ENCODE measurements around the gene CD93.

CD93 gene

DNA sequence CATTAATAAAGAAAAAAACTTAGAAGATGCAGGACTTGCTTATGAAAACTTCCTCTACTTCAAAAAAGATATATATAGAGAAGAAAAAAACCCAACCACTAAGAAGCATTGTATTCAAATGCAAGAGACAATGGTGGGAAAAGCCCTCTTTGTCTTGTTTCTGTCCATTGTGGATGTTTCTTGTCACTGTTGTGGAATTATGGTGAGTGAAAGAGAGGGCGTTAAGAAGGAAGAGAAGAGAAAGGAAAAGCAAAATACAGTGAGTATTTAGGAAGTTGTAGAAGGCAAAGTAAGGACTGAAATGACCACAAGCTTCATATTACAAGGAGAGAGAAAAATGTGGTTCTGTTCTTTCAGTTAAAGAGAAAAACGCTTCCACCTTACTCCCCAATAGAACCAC, 22.5 kb downstream of the CD93 start:
- in situ Hi-C loops (cut with HindIII; ENCODE audit: low sequenced_read_pairs), result no loop called here

GRCh38 chr20:23063168-23063567, 23.0 kb downstream of the CD93 start:
- no peak for DNase-seq (ENCODE audit: low read depth, low spot score)
- TF ChIP-seq, protein P1, sequence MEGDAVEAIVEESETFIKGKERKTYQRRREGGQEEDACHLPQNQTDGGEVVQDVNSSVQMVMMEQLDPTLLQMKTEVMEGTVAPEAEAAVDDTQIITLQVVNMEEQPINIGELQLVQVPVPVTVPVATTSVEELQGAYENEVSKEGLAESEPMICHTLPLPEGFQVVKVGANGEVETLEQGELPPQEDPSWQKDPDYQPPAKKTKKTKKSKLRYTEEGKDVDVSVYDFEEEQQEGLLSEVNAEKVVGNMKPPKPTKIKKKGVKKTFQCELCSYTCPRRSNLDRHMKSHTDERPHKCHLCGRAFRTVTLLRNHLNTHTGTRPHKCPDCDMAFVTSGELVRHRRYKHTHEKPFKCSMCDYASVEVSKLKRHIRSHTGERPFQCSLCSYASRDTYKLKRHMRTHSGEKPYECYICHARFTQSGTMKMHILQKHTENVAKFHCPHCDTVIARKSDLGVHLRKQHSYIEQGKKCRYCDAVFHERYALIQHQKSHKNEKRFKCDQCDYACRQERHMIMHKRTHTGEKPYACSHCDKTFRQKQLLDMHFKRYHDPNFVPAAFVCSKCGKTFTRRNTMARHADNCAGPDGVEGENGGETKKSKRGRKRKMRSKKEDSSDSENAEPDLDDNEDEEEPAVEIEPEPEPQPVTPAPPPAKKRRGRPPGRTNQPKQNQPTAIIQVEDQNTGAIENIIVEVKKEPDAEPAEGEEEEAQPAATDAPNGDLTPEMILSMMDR (IDR thresholded peaks at IDR 0.05; ENCODE audit: low read depth, low read length), result no peak
- in situ Hi-C loops (cut with HindIII; ENCODE audit: low sequenced_read_pairs), result no loop called here
- no peak overlapping the region for H3K4me3 ChIP-seq (ENCODE audit: low read depth, low read length)

More for the DNA sequence above, 22.5 kb downstream of the CD93 start:
- no peak overlapping the region for H3K4me3 ChIP-seq (ENCODE audit: low read depth, low read length)
- TF ChIP-seq, protein P1 (IDR thresholded peaks at IDR 0.05; ENCODE audit: low read depth, low read length), result no peak
- DNase-seq (ENCODE audit: low read depth, low spot score), result no peak

GRCh38 chr20:23062632-23063031, 23.5 kb downstream of the CD93 start:
- in situ Hi-C loops (cut with HindIII; ENCODE audit: low sequenced_read_pairs), result no loop called here
- H3K4me3 ChIP-seq (ENCODE audit: low read depth, low read length), result no peak overlapping the region
- DNase-seq (ENCODE audit: low read depth, low spot score), result no peak
- TF ChIP-seq, protein P1 (IDR thresholded peaks at IDR 0.05; ENCODE audit: low read depth, low read length), result no peak

DNA sequence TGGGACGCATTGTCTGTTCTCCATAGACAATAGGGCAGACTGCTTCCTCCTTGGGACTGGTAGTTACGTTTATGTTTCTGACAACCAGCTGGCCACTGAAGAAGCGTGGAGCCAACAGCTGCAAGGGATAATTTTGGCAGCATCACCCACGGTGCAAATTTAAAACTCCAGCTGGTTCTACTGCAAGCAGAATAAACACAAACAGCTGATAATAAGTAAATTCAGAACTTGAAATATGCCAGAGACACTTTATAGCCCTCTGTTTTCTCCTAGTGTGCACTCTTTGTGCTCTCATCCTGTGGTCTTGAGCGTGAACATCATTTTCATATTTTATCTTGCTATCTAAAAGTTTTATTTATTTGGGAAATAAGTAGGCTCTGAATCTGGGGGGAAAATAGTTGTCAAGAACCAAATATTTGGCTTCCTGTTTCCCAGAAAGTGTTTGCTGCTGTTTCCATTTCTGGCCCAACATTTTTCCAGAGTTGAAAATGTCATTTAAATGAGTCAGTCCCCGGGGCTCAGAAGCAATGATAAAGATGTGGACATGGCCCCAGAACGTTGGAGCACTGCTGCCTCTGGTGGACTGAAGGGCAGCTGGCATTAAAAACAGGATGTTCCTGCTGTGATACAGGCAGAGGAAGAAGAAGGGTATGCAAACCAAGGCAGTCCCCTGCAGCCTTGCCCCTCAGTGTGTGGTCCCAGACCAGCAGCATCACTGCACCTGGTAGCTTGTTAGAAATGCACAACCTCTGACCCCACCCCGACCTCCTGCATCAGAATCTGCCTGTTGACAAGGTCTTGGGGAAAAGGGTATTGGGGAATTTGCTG, 24.2 kb downstream of the CD93 start:
- in situ Hi-C loops (cut with HindIII; ENCODE audit: low sequenced_read_pairs), result no loop called here
- no peak overlapping the region for H3K4me3 ChIP-seq (ENCODE audit: low read depth, low read length)
- DNase-seq (ENCODE audit: low read depth, low spot score), result peak; percentile 63
- TF ChIP-seq, protein P1 (IDR thresholded peaks at IDR 0.05; ENCODE audit: low read depth, low read length), result peak; percentile 54

GRCh38 chr20:23061262-23061661, 24.9 kb downstream of the CD93 start:
- TF ChIP-seq, protein P1 (IDR thresholded peaks at IDR 0.05; ENCODE audit: low read depth, low read length), result no peak
- DNase-seq (ENCODE audit: low read depth, low spot score), result no peak
- in situ Hi-C loops (cut with HindIII; ENCODE audit: low sequenced_read_pairs), result no loop called here
- H3K4me3 ChIP-seq (ENCODE audit: low read depth, low read length), result no peak overlapping the region

- no peak for DNase-seq (ENCODE audit: low read depth, low spot score)
- TF ChIP-seq, protein P1 (IDR thresholded peaks at IDR 0.05; ENCODE audit: low read depth, low read length), result no peak
- in situ Hi-C loops (cut with HindIII; ENCODE audit: low sequenced_read_pairs), result no loop called here
- no peak overlapping the region for H3K4me3 ChIP-seq (ENCODE audit: low read depth, low read length)
Measured at GRCh38 chr20:23060629-23061028, 25.5 kb downstream of the CD93 start.

All from astrocyte of the spinal cord (primary cell).